Vagina (tissue), 2 donors: ENCODE results near the gene CACNG8. TPM values are rescaled to one million over a fixed set of nuclear protein-coding genes. Genes with fewer than 3 reads are reported as not detected.

Source experiments
- DNase-seq, 2 donors: peaks; one replicate each; pipeline ENCODE4 v3.0.0-alpha.2; 2017; ENCODE audit errors: extremely low spot score in 2 of 2
- H3K27ac ChIP-seq: fragments of 200-600 bp; sonication (generic); one replicate; pipeline ENCODE4 v1.5.1; 2019
- H3K27me3 ChIP-seq: fragments of 200-600 bp; sonication (generic); one replicate; pipeline ENCODE4 v1.5.1; 2019
- H3K36me3 ChIP-seq, 2 donors: fragments of 200-600 bp; sonication (generic); one replicate each; pipeline ENCODE4 v1.5.1; 2017 to 2019
- H3K4me1 ChIP-seq: fragments of 200-600 bp; sonication (generic); one replicate; pipeline ENCODE4 v1.5.1; 2019
- H3K4me3 ChIP-seq, 2 donors: fragments of 200-600 bp; sonication (generic); 1 replicate in 1 of 2; 2 replicates in 1 of 2; pipeline ENCODE4 v1.5.1; 2016 to 2019
- H3K9me3 ChIP-seq: fragments of 200-600 bp; sonication (generic); one replicate; pipeline ENCODE4 v1.5.1; 2019
- POLR2A ChIP-seq, 2 donors: fragments of 450-650 bp; IDR thresholded peaks; one replicate each; pipeline ENCODE4 v1.6.1; 2017; ENCODE audit warnings: antibody characterized with exemption in 2 of 2, mild to moderate bottlenecking in 2 of 2, moderate library complexity in 2 of 2
- POLR2AphosphoS5 ChIP-seq, 2 donors: sonication (generic); formaldehyde crosslinking; IDR thresholded peaks; one replicate each; pipeline ENCODE4 v1.9.0; 2017; ENCODE audit warnings: antibody characterized with exemption in 2 of 2, mild to moderate bottlenecking in 2 of 2, low read depth in 1 of 2; ENCODE audit not compliant: insufficient read depth in 1 of 2
- intact Hi-C: fragments of 100-400 bp; cut with DNase I; formaldehyde crosslinking; loops from one replicate; pipeline ENCODE4 v1.15.1; 2023
- total RNA-seq: library from RNA; depleted of rRNA; stranded (reverse); fragments of >200 nt; gene quantifications from one replicate; pipeline ENCODE4 v1.2.3, GENCODE V29; 2016
- TF ChIP-seq, protein P1 (sequence below), 3 experiments: fragments of 450-650 bp in 2 of 3; fragments of 200-600 bp in 1 of 3; sonication (generic) in 1 of 3; IDR thresholded peaks; one replicate each; pipeline ENCODE4 v1.5.1; 2017 to 2019; ENCODE audit warnings: antibody characterized with exemption in 3 of 3, mild to moderate bottlenecking in 2 of 3, moderate library complexity in 2 of 3

The CACNG8 gene
- total RNA-seq, 1 donor from 2014 or later = not detected

DNA sequence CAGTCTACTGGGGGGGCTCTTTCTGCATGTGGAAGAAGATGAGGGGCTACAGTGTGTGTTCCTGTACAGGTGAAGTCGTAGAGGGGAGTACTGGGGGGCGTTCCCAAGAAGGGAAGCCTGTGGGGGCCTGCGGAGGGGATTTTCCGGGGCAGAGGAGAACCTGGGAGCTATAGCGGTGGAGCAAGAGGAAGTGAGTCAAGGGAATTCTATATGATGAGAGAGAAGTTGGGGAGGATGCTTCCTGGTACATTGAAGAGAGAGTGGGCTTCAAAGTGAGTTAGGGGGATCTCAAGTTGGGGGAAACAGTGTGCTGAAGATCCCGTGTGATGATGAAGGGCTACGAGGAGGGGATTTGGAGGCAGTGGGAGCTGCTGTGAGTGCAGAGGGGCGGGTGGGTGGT, 1.9 kb upstream of the CACNG8 start:
- no peak overlapping the region for H3K4me3 ChIP-seq
- DNase-seq = no peak
- no peaks in the 10 kb centered on the region for H3K4me1 ChIP-seq
- no peaks in the 10 kb centered on the region for H3K36me3 ChIP-seq
- no peak for TF ChIP-seq POLR2AphosphoS5 (IDR thresholded peaks at IDR 0.05; ENCODE audit: insufficient read depth in 1 of 2, low read depth in 1 of 2)
- no peak for TF ChIP-seq POLR2A (IDR thresholded peaks at IDR 0.05)
- TF ChIP-seq, protein P1, sequence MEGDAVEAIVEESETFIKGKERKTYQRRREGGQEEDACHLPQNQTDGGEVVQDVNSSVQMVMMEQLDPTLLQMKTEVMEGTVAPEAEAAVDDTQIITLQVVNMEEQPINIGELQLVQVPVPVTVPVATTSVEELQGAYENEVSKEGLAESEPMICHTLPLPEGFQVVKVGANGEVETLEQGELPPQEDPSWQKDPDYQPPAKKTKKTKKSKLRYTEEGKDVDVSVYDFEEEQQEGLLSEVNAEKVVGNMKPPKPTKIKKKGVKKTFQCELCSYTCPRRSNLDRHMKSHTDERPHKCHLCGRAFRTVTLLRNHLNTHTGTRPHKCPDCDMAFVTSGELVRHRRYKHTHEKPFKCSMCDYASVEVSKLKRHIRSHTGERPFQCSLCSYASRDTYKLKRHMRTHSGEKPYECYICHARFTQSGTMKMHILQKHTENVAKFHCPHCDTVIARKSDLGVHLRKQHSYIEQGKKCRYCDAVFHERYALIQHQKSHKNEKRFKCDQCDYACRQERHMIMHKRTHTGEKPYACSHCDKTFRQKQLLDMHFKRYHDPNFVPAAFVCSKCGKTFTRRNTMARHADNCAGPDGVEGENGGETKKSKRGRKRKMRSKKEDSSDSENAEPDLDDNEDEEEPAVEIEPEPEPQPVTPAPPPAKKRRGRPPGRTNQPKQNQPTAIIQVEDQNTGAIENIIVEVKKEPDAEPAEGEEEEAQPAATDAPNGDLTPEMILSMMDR (IDR thresholded peaks at IDR 0.05) = no peak
- H3K27ac ChIP-seq = no peak overlapping the region
- H3K27me3 ChIP-seq = peaks cover 4% of the 10 kb centered on the region
- intact Hi-C loops = no loop called here
- H3K9me3 ChIP-seq = no peaks in the 10 kb centered on the region

DNA sequence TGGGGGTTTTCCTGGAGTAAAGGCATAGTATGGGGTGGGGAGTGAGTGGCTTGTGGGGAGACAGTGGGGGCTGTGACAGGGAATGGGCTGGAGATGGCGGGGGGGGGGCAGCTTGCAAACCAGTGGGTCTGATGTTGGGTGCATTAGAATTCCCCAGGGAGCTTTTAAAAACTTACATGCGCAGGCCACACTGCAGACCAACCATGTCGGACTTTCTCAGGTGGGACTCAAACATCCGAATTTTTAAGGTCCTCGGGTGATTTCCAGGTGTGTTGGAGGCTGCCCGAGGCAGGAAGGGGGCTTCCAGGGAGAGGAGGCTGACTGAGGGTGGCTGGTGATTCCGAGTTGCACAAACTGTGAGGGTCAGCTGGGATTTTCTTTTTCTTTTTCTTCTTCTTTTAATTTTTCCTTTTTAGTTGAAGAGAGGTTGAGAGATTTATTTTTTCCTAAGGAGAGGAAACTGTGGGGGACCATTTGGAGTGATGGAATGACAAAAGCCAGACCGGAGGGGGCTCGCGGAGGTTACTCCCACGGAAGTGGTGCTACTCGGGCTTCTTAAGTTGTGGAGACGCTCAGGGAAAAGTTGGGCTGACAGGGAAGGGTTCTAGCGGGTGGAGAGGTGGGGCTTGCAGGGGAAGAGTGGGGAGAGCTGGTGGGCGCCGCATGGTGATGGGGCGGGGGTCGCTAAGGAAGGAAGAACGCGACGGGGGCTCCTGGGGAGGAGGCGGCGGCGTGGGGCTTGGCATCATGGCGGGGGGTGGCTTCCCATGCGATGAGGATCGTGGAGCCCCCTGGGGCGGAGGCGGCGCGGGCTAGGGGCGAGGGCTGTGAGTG, 997 bp upstream of the CACNG8 start:
- intact Hi-C loops = no loop called here
- H3K27me3 ChIP-seq = peaks cover 4% of the 10 kb centered on the region
- H3K4me3 ChIP-seq = no peak overlapping the region
- no peak for TF ChIP-seq POLR2AphosphoS5 (IDR thresholded peaks at IDR 0.05; ENCODE audit: insufficient read depth in 1 of 2, low read depth in 1 of 2)
- no peaks in the 10 kb centered on the region for H3K9me3 ChIP-seq
- no peaks in the 10 kb centered on the region for H3K36me3 ChIP-seq
- no peak for DNase-seq
- H3K27ac ChIP-seq = no peak overlapping the region
- no peaks in the 10 kb centered on the region for H3K4me1 ChIP-seq

DNA sequence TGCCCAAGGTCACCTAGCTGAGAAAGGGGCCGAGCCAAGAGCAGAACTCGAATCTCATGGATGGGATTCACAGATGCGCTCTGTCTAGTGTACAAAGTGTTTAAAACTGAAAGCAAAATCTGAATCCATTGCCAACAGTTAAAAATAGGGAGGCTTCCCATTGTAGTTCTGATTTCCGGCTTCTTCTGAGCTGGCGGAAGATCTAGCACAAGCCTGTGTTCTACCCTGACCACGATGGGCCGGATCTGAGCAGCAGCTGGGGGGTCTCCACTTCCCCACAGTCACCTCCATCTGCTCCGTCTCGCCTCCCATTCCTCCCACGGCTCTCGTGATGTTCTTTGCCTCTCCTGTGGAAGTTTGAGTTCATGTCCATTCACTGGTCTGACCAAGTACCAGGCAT, 2.4 kb downstream of the CACNG8 start:
- Histone ChIP-seq H3K36me3 (no peaks in the 10 kb centered on the region), H3K9me3 (no peaks in the 10 kb centered on the region), H3K27me3 (peaks cover 4% of the 10 kb centered on the region), H3K27ac (no peak overlapping the region), H3K4me3 (no peak overlapping the region), H3K4me1 (no peaks in the 10 kb centered on the region)
- TF ChIP-seq POLR2A (IDR thresholded peaks at IDR 0.05) (no peak), POLR2AphosphoS5 (IDR thresholded peaks at IDR 0.05; ENCODE audit: insufficient read depth in 1 of 2, low read depth in 1 of 2) (no peak)
- TF ChIP-seq, protein P1 (IDR thresholded peaks at IDR 0.05) = no peak
- DNase-seq = no peak
- intact Hi-C loops = loop anchor here (1.0 kb wide), 1 partner anchor 31 kb away; no protein-coding TSS in a partner anchor

DNA sequence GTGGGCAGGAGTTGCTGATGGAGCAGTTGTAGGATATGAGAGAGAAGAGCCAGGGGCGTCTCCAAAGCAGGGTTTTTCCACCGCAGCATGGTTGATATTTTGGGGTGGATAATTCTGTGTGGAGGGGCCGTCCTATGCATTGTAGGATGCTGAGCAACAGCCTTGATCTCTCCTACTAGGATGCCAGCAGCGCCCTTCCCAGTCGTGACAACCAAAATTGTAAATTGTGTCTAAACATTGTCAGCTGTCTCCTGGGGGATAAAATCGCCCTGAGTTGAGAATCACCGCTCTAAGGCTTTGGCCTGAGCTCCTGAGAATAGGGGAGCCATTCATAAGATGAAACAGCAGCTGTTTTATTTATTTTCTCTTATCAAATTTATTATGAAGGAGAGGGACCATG, 4.2 kb downstream of the CACNG8 start:
- Histone ChIP-seq H3K9me3 (no peaks in the 10 kb centered on the region), H3K27ac (no peak overlapping the region), H3K4me1 (no peaks in the 10 kb centered on the region), H3K4me3 (no peak overlapping the region), H3K36me3 (no peaks in the 10 kb centered on the region), H3K27me3 (peaks cover 1% of the 10 kb centered on the region)
- DNase-seq = no peak
- intact Hi-C loops = no loop called here
- TF ChIP-seq, protein P1 (IDR thresholded peaks at IDR 0.05) = no peak
- TF ChIP-seq POLR2AphosphoS5 (IDR thresholded peaks at IDR 0.05; ENCODE audit: insufficient read depth in 1 of 2, low read depth in 1 of 2) (no peak), POLR2A (IDR thresholded peaks at IDR 0.05) (no peak)

DNA sequence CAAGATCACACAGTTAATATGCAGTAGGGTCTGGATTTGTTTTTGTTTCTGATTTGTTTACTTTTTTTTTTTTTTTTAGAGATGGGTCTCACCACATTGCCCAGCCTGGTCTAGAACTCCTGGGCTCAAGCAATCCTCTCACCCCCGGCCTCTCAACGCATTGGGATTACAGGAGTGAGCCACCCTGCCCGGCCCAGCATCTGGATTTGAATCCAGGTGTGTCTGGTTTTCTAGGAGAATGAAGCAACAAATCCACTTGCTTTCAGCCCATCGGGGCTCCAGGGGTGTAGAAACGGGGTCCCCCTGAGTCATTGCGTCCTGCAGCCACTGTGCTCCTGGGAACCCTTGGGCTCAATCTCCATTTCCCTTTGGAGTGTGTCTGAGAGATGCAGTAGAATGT, 6.6 kb downstream of the CACNG8 start:
- Histone ChIP-seq H3K9me3 (no peaks in the 10 kb centered on the region), H3K36me3 (no peaks in the 10 kb centered on the region), H3K27me3 (no peaks in the 10 kb centered on the region), H3K4me1 (no peaks in the 10 kb centered on the region), H3K27ac (no peak overlapping the region), H3K4me3 (no peak overlapping the region)
- DNase-seq = no peak
- TF ChIP-seq POLR2A (IDR thresholded peaks at IDR 0.05) = no peak
- TF ChIP-seq, protein P1 (IDR thresholded peaks at IDR 0.05) = no peak
- TF ChIP-seq POLR2AphosphoS5 (IDR thresholded peaks at IDR 0.05; ENCODE audit: insufficient read depth in 1 of 2, low read depth in 1 of 2) = no peak
- intact Hi-C loops = no loop called here
